Panc1 (cell line): ENCODE data around the gene DBP. TPM values are rescaled to one million over a fixed set of nuclear protein-coding genes. Genes with fewer than 3 reads are reported as not detected.

Experiments
- ATAC-seq: fragments of 200-7000 bp; cut with Tn5 transposase; 2 replicates; pipeline ENCODE4 v1.9.1; 2020; ENCODE audit warnings: mild to moderate bottlenecking, moderate library complexity
- BruUV-seq: library from RNA; stranded (reverse); fragments of 400-500 nt; replicated peaks from 2 replicates; lab custom pipeline; 2021; lab: Mats Ljungman, UMichigan
- CTCF ChIA-PET: fragments of 300-600 bp; sonication (Branson Sonifier 250); formaldehyde crosslinking; loops from one replicate; lab custom pipeline; 2022; ENCODE audit warnings: antibody characterized with exemption; lab: Charles Lee
- POLR2A ChIA-PET: fragments of 300-600 bp; sonication (Branson Sonifier 250); formaldehyde crosslinking; loops from one replicate; lab custom pipeline; 2022; ENCODE audit warnings: antibody characterized with exemption; lab: Charles Lee
- DNase-seq: peaks from one replicate; pipeline ENCODE4 v3.0.0-alpha.2; 2010; ENCODE audit warnings: low read depth, low spot score
- H3K27ac ChIP-seq: 2 replicates; pipeline ENCODE4 v1.5.1; 2011; ENCODE audit warnings: mild to moderate bottlenecking, low read length, inconsistent platforms
- H3K27me3 ChIP-seq: fragments of 200-500 bp; sonication (Bioruptor generic); 2 replicates; pipeline ENCODE4 v1.6.0; 2014; ENCODE audit warnings: low read length, inconsistent platforms; ENCODE audit not compliant: control insufficient read depth, insufficient read depth
- H3K36me3 ChIP-seq: fragments of 200-500 bp; sonication (Bioruptor generic); 2 replicates; pipeline ENCODE4 v1.5.1; 2014; ENCODE audit warnings: inconsistent platforms, mild to moderate bottlenecking, low read length, moderate library complexity; ENCODE audit not compliant: control insufficient read depth, insufficient read depth
- H3K4me1 ChIP-seq: 2 replicates; pipeline ENCODE4 v1.5.1; 2011; ENCODE audit warnings: inconsistent platforms, mild to moderate bottlenecking, low read length, moderate library complexity; ENCODE audit not compliant: control insufficient read depth, insufficient read depth
- H3K4me3 ChIP-seq, 2 experiments: 2 replicates each; pipeline ENCODE4 v1.5.1; 2011 to 2012; ENCODE audit warnings: low read depth in 2 of 2, low read length in 2 of 2, mild to moderate bottlenecking in 2 of 2, inconsistent platforms in 1 of 2, moderate library complexity in 1 of 2
- H3K9me3 ChIP-seq: fragments of 200-500 bp; sonication (Bioruptor generic); 2 replicates; pipeline ENCODE4 v1.5.1; 2014; ENCODE audit warnings: low read depth, mild to moderate bottlenecking, inconsistent platforms, low read length, moderate library complexity; ENCODE audit not compliant: control insufficient read depth, insufficient read depth
- POLR2AphosphoS5 ChIP-seq: IDR thresholded peaks from 2 replicates; pipeline ENCODE4 v1.6.1; 2012; ENCODE audit warnings: mild to moderate bottlenecking, low read depth, low read length, moderate library complexity
- SIN3A ChIP-seq: IDR thresholded peaks from 2 replicates; pipeline ENCODE4 v1.6.1; 2012; ENCODE audit warnings: low read depth, mild to moderate bottlenecking, low read length, moderate library complexity, borderline replicate concordance; ENCODE audit not compliant: insufficient read depth
- TCF7L2 ChIP-seq: IDR thresholded peaks from 2 replicates; pipeline ENCODE4 v1.6.1; 2011; ENCODE audit warnings: mild to moderate bottlenecking, low read depth, low read length, inconsistent platforms
- in situ Hi-C: cut with HindIII; loops from 2 replicates; pipeline ENCODE4 v1.10.0; 2016; ENCODE audit warnings: low sequenced_read_pairs, low pct_unique_long_range_greater_than_20kb
- intact Hi-C: fragments of 100-400 bp; cut with micrococcal nuclease; formaldehyde crosslinking; loops from one replicate; pipeline ENCODE4 v1.10.0; 2022; ENCODE audit not compliant: unreplicated experiment
- total RNA-seq: library from RNA; stranded (reverse); gene quantifications from one replicate; pipeline ENCODE4 v1.2.1, GENCODE V29; 2021; ENCODE audit not compliant: unreplicated experiment
- TF ChIP-seq, protein P1 (sequence below), 2 experiments: IDR thresholded peaks; 2 replicates each; pipeline ENCODE4 v1.6.1; 2011 to 2012; ENCODE audit warnings: low read depth in 2 of 2, control low read depth in 1 of 2, low read length in 1 of 2, mild to moderate bottlenecking in 1 of 2, moderate library complexity in 1 of 2; ENCODE audit not compliant: insufficient read depth in 1 of 2
- TF ChIP-seq, protein P2 (sequence below): fragments of 450-650 bp; IDR thresholded peaks from 2 replicates; pipeline ENCODE4 v1.5.1; 2017; ENCODE audit warnings: mild to moderate bottlenecking

DBP gene
- total RNA-seq, 1 experiment from 2014 or later = 7.4 TPM

DNA sequence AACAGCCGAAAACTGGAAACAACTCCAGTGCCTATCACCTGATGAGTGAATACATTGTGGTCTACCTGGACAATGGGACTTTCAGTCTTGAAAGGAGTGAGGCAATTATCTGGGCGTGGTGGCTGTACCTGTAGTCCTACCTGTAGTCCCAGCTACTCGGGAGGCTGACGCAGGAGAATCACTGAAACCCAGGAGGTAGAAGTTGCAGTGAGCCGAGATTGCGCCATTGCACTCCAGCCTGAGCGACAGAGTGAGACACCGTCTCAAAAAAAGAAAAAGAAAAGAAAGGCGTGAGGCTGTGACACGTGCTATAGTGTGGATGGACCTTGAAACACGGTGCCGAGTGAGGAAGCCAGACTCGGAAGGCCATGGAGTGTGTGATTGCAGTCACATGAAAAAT is 39.7 kb upstream of the DBP start:
- no peaks in the 10 kb centered on the region for H3K36me3 ChIP-seq
- no peaks in the 10 kb centered on the region for H3K4me1 ChIP-seq
- H3K27ac ChIP-seq = no peak overlapping the region
- H3K9me3 ChIP-seq = no peaks in the 10 kb centered on the region
- intact Hi-C loops (no loop called here), in situ Hi-C loops (no loop called here)
- ChIA-PET POLR2A (no interaction called here), CTCF (no interaction called here)
- no TSS peak for BruUV-seq
- TF ChIP-seq, protein P1, sequence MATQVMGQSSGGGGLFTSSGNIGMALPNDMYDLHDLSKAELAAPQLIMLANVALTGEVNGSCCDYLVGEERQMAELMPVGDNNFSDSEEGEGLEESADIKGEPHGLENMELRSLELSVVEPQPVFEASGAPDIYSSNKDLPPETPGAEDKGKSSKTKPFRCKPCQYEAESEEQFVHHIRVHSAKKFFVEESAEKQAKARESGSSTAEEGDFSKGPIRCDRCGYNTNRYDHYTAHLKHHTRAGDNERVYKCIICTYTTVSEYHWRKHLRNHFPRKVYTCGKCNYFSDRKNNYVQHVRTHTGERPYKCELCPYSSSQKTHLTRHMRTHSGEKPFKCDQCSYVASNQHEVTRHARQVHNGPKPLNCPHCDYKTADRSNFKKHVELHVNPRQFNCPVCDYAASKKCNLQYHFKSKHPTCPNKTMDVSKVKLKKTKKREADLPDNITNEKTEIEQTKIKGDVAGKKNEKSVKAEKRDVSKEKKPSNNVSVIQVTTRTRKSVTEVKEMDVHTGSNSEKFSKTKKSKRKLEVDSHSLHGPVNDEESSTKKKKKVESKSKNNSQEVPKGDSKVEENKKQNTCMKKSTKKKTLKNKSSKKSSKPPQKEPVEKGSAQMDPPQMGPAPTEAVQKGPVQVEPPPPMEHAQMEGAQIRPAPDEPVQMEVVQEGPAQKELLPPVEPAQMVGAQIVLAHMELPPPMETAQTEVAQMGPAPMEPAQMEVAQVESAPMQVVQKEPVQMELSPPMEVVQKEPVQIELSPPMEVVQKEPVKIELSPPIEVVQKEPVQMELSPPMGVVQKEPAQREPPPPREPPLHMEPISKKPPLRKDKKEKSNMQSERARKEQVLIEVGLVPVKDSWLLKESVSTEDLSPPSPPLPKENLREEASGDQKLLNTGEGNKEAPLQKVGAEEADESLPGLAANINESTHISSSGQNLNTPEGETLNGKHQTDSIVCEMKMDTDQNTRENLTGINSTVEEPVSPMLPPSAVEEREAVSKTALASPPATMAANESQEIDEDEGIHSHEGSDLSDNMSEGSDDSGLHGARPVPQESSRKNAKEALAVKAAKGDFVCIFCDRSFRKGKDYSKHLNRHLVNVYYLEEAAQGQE (IDR thresholded peaks at IDR 0.05; ENCODE audit: insufficient read depth in 1 of 2, low read depth in 2 of 2, low read length in 1 of 2) = no peak
- H3K27me3 ChIP-seq = no peaks in the 10 kb centered on the region
- no peak for DNase-seq
- no peak for ATAC-seq
- H3K4me3 ChIP-seq = no peak overlapping the region

DNA sequence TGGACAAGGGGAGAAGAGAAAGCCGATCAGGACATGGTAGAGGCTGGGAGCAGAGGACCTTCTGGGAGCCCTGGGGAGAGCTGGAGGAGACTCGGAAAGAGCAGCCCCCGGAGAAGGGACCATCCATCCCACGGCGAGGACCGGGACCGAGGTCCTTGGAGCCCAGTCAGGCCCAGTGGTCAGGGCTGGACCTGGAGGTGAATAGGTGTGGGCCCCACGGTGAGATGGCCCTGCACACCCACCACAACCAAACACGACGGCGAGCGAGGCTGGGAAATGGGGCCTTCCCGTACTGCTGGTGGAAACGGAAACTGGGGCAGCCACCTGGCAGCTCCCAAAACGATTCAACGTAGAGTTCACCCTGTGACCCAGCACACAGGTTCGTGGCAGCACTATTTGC is 39.3 kb upstream of the DBP start:
- Histone ChIP-seq H3K27me3 (no peaks in the 10 kb centered on the region), H3K36me3 (no peaks in the 10 kb centered on the region), H3K4me3 (no peak overlapping the region), H3K27ac (no peak overlapping the region), H3K9me3 (no peaks in the 10 kb centered on the region), H3K4me1 (no peaks in the 10 kb centered on the region)
- intact Hi-C loops = no loop called here
- in situ Hi-C loops = no loop called here
- ChIA-PET CTCF (no interaction called here), POLR2A (no interaction called here)
- DNase-seq = no peak
- TF ChIP-seq SIN3A = no peak
- TF ChIP-seq, protein P1 (IDR thresholded peaks at IDR 0.05; ENCODE audit: insufficient read depth in 1 of 2, low read depth in 2 of 2, low read length in 1 of 2) = no peak
- BruUV-seq = no TSS peak
- ATAC-seq = no peak

DNA sequence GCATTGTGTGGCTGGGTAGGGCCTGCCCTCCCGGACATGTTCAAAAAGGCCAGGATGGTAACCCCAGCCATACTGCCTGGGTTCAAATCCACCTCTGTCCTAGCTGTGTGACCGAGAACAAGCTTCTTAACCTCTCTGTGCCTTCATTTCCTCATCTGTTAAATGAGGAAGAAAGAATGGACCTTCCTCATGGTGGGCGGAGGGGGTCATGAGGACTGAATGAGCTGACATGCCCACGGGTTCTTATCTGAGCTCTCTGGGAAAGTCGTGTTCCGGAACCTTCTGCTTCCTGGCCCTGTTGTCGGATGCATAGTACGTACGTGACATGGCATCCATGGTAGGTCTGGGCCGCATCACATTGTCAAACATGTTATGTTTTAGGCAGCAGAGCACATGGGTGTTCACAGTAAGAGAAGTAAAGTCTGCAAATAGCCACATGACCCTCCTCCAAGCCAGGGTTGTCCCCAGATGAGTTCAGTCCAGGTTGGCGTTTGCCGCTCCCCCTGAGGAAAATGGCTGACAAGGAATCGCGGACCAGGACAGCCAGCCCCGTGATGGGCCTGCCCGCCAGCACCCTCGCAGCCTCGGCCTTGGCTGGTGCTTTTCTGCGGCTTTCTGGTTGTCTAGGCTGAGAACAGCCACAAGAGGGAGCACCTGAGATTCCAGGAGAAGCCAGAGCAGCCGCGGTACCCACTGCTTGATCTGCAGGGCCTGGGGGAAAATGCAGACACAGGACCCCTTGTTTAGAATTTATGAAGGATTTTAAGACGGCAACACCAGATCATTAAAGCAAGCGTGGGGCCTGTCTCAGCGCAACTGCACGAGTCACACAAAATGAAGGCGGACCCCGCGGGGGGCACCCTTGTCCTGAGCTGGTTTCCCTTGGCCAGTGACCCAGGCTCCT is 38.0 kb upstream of the DBP start:
- ChIA-PET CTCF (interaction anchor here (0.6 to 0.7 kb wide), 2 partner anchors 29 to 318 kb away, joined by 3 to 4 read pairs; partner anchors contain the start of genes CA11 and GYS1), POLR2A (no interaction called here)
- H3K9me3 ChIP-seq = no peaks in the 10 kb centered on the region
- no peak for DNase-seq
- TF ChIP-seq, protein P2, sequence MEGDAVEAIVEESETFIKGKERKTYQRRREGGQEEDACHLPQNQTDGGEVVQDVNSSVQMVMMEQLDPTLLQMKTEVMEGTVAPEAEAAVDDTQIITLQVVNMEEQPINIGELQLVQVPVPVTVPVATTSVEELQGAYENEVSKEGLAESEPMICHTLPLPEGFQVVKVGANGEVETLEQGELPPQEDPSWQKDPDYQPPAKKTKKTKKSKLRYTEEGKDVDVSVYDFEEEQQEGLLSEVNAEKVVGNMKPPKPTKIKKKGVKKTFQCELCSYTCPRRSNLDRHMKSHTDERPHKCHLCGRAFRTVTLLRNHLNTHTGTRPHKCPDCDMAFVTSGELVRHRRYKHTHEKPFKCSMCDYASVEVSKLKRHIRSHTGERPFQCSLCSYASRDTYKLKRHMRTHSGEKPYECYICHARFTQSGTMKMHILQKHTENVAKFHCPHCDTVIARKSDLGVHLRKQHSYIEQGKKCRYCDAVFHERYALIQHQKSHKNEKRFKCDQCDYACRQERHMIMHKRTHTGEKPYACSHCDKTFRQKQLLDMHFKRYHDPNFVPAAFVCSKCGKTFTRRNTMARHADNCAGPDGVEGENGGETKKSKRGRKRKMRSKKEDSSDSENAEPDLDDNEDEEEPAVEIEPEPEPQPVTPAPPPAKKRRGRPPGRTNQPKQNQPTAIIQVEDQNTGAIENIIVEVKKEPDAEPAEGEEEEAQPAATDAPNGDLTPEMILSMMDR = peak; percentile 89
- TF ChIP-seq, protein P1 (IDR thresholded peaks at IDR 0.05; ENCODE audit: insufficient read depth in 1 of 2, low read depth in 2 of 2, low read length in 1 of 2) = no peak
- TF ChIP-seq SIN3A = no peak
- TF ChIP-seq POLR2AphosphoS5 = no peak
- TF ChIP-seq TCF7L2 = peak; percentile 53; the same call in 1 of the 2 replicates
- H3K27me3 ChIP-seq = no peaks in the 10 kb centered on the region
- peak; percentile 95 for ATAC-seq
- no TSS peak for BruUV-seq
- no peak overlapping the region for H3K27ac ChIP-seq
- no peaks in the 10 kb centered on the region for H3K4me1 ChIP-seq
- H3K36me3 ChIP-seq = no peaks in the 10 kb centered on the region
- H3K4me3 ChIP-seq = no peak overlapping the region
- in situ Hi-C loops = no loop called here
- intact Hi-C loops = no loop called here
